Large intestine (tissue), 3 donors: ENCODE data around the gene ZRANB1. TPM values are rescaled to one million over a fixed set of nuclear protein-coding genes. Genes with fewer than 3 reads are reported as not detected.

ENCODE experiments used
- DNase-seq, 2 donors: peaks; one replicate each; pipeline versions ENCODE4 v3.0.0 to v3.0.0-alpha.2; 2013
- H3K27ac ChIP-seq: one replicate; pipeline ENCODE4 v1.5.1; 2013; ENCODE audit warnings: low read length
- H3K27me3 ChIP-seq: 2 replicates; pipeline ENCODE4 v1.6.1; 2013; ENCODE audit warnings: low read length; ENCODE audit not compliant: control insufficient read depth, insufficient read depth
- H3K36me3 ChIP-seq: 2 replicates; pipeline ENCODE4 v1.6.1; 2013; ENCODE audit warnings: low read length; ENCODE audit not compliant: control insufficient read depth, insufficient read depth
- H3K4me1 ChIP-seq: one replicate; pipeline ENCODE4 v1.6.1; 2013; ENCODE audit warnings: low read length; ENCODE audit not compliant: control insufficient read depth, insufficient read depth
- H3K4me3 ChIP-seq: one replicate; pipeline ENCODE4 v1.5.1; 2013; ENCODE audit warnings: low read length
- H3K9me3 ChIP-seq: one replicate; pipeline ENCODE4 v1.6.1; 2013; ENCODE audit warnings: mild to moderate bottlenecking, low read depth, low read length, moderate library complexity; ENCODE audit not compliant: control insufficient read depth
- WGBS: methylation state at CpG from one replicate; pipeline ENCODE4 v1.1.5; 2013; ENCODE audit warnings: low lambda C conversion rate; ENCODE audit not compliant: insufficient coverage; 5-methylcytosine and 5-hydroxymethylcytosine counted together
- polyA plus RNA-seq: library from polyadenylated mRNA; unstranded; fragments of 120-200 nt; gene quantifications from one replicate; pipeline ENCODE4 v1.2.1, GENCODE V29; 2013

Gene ZRANB1
- polyA plus RNA-seq, 1 donor: 17.4 TPM

GRCh38 chr10:124918906-124919305, 23.0 kb upstream of the ZRANB1 start:
- Histone ChIP-seq H3K27ac (no peak overlapping the region), H3K36me3 (peaks cover 7% of the 10 kb centered on the region), H3K4me3 (no peak overlapping the region), H3K9me3 (no peaks in the 10 kb centered on the region), H3K27me3 (no peaks in the 10 kb centered on the region), H3K4me1 (peaks cover 9% of the 10 kb centered on the region)
- WGBS: no CpG with 5 or more reads among the region's 3 CpGs
- peak in 1 of 2 donors; percentile 14 for DNase-seq

- Histone ChIP-seq H3K27me3 (no peaks in the 10 kb centered on the region), H3K36me3 (peaks cover 7% of the 10 kb centered on the region), H3K4me3 (no peak overlapping the region), H3K4me1 (peaks cover 5% of the 10 kb centered on the region), H3K9me3 (no peaks in the 10 kb centered on the region), H3K27ac (no peak overlapping the region)
- DNase-seq: no peak
- WGBS: no CpG with 5 or more reads among the region's 1 CpG
These were observed 20.7 kb upstream of the ZRANB1 start for GRCh38 chr10:124921261-124921660.

- Histone ChIP-seq H3K9me3 (no peaks in the 10 kb centered on the region), H3K27ac (no peak overlapping the region), H3K36me3 (peaks cover 9% of the 10 kb centered on the region), H3K4me1 (peaks cover 1% of the 10 kb centered on the region), H3K27me3 (no peaks in the 10 kb centered on the region), H3K4me3 (no peak overlapping the region)
- no peak for DNase-seq
- 100% methylated on average over 1 of the region's 5 CpGs for WGBS
These were observed 18.2 kb upstream of the ZRANB1 start for GRCh38 chr10:124923684-124924083.

- H3K4me1 ChIP-seq: no peaks in the 10 kb centered on the region
- peaks cover 8% of the 10 kb centered on the region for H3K36me3 ChIP-seq
- H3K27ac ChIP-seq: no peak overlapping the region
- no peaks in the 10 kb centered on the region for H3K27me3 ChIP-seq
- no peak overlapping the region for H3K4me3 ChIP-seq
- no peaks in the 10 kb centered on the region for H3K9me3 ChIP-seq
- no peak for DNase-seq
- WGBS: 100% methylated on average over 1 of the region's 5 CpGs
These were observed 15.4 kb upstream of the ZRANB1 start for GRCh38 chr10:124926548-124926947.

- peaks cover 3% of the 10 kb centered on the region for H3K36me3 ChIP-seq
- H3K27me3 ChIP-seq: no peaks in the 10 kb centered on the region
- 83% methylated on average over 2 of the region's 7 CpGs for WGBS
- no peak overlapping the region for H3K4me3 ChIP-seq
- no peak for DNase-seq
- no peaks in the 10 kb centered on the region for H3K4me1 ChIP-seq
- H3K27ac ChIP-seq: no peak overlapping the region
- no peaks in the 10 kb centered on the region for H3K9me3 ChIP-seq
These were observed 13.8 kb upstream of the ZRANB1 start for GRCh38 chr10:124928087-124928486.

GRCh38 chr10:124928545-124928944, 13.4 kb upstream of the ZRANB1 start:
- Histone ChIP-seq H3K9me3 (no peaks in the 10 kb centered on the region), H3K4me1 (no peaks in the 10 kb centered on the region), H3K27ac (no peak overlapping the region), H3K36me3 (peaks cover 3% of the 10 kb centered on the region), H3K4me3 (no peak overlapping the region), H3K27me3 (no peaks in the 10 kb centered on the region)
- no peak for DNase-seq
- WGBS: 88% methylated on average over 2 of the region's 3 CpGs

GRCh38 chr10:124935946-124936345, 6.0 kb upstream of the ZRANB1 start:
- no CpG with 5 or more reads among the region's 2 CpGs for WGBS
- no peaks in the 10 kb centered on the region for H3K36me3 ChIP-seq
- no peaks in the 10 kb centered on the region for H3K4me1 ChIP-seq
- no peak overlapping the region for H3K4me3 ChIP-seq
- no peak for DNase-seq
- H3K27me3 ChIP-seq: no peaks in the 10 kb centered on the region
- H3K27ac ChIP-seq: no peak overlapping the region
- no peaks in the 10 kb centered on the region for H3K9me3 ChIP-seq

GRCh38 chr10:124936813-124937212, 5.1 kb upstream of the ZRANB1 start:
- H3K27ac ChIP-seq: no peak overlapping the region
- no peaks in the 10 kb centered on the region for H3K27me3 ChIP-seq
- no peaks in the 10 kb centered on the region for H3K4me1 ChIP-seq
- no peak overlapping the region for H3K4me3 ChIP-seq
- DNase-seq: no peak
- no peaks in the 10 kb centered on the region for H3K9me3 ChIP-seq
- WGBS: 86% methylated on average over 5 of the region's 7 CpGs
- no peaks in the 10 kb centered on the region for H3K36me3 ChIP-seq

GRCh38 chr10:124939290-124939689, 2.6 kb upstream of the ZRANB1 start:
- H3K9me3 ChIP-seq: no peaks in the 10 kb centered on the region
- peaks cover 5% of the 10 kb centered on the region for H3K36me3 ChIP-seq
- H3K27ac ChIP-seq: no peak overlapping the region
- no peak overlapping the region for H3K4me3 ChIP-seq
- no peaks in the 10 kb centered on the region for H3K27me3 ChIP-seq
- 100% methylated on average over 1 of the region's 1 CpG for WGBS
- H3K4me1 ChIP-seq: no peaks in the 10 kb centered on the region
- DNase-seq: no peak

GRCh38 chr10:124942317-124943169, 620 bp downstream of the ZRANB1 start:
- DNase-seq: no peak
- Histone ChIP-seq H3K4me1 (no peaks in the 10 kb centered on the region), H3K27ac (no peak overlapping the region), H3K27me3 (no peaks in the 10 kb centered on the region), H3K9me3 (no peaks in the 10 kb centered on the region), H3K36me3 (peaks cover 12% of the 10 kb centered on the region), H3K4me3 (no peak overlapping the region)
- WGBS: 77% methylated on average over 3 of the region's 11 CpGs
